Right renal pelvis (tissue), 4 donors: ENCODE measurements around the gene NCBP2. TPM values are rescaled to one million over a fixed set of nuclear protein-coding genes. Genes with fewer than 3 reads are reported as not detected.

Experiments
- DNase-seq, 4 donors: peaks; one replicate each; pipeline ENCODE4 v3.0.0-alpha.2; 2013; ENCODE audit warnings: low read depth in 4 of 4, low spot score in 3 of 4, missing footprints in 1 of 4
- polyA plus RNA-seq, 4 donors: library from polyadenylated mRNA; unstranded; fragments of 120-200 nt; gene quantifications; one replicate each; pipeline ENCODE4 v1.2.1, GENCODE V29; 2013; ENCODE audit not compliant: insufficient read length in 4 of 4

The NCBP2 gene
- polyA plus RNA-seq, 4 donors, result 96.1 to 108 (median 103) TPM

DNA sequence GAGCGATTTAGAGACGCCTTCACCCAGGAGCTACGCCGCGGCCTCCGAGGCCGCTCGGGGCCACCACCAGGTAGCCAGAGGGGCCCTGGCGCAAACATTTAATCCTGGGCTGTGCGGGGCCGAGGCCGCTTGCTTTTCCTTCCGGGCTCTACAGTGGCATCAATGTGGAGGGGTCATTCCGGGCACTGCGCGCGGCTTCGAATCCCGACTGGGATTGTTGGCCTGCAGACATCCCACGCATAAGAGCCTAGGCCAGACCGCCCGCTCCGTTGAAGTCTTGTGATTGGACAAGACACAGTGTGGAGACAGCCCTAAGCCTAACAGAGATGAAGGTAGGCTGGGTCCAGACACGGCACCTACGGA is 568 bp upstream of the NCBP2 start:
- no peak for DNase-seq

DNA sequence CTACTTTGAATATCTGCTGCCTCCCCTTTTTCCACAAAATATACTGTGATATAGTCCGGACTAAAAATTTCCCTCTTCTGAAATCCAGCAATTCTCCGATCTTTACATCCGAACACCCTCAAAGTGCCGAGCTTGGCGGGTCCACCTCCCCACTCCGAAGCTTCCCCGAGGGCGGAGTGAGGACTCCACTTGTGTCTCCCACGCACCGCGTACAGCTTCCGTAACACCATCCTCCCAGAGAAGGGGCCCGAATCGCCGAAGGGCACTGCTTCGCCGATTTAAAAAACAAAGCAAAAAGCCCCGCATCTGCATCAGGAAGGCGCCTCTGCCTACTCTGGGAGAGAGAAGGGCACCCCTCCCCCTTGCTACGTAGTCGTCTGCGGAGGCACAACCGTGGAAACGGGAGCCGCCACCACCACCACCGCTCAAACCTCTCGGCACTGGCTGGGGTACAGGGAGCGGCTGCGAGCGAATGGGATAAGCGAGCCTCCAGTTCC is 551 bp downstream of the NCBP2 start:
- peak in 2 of 4 donors; percentile 10 to 25 for DNase-seq

DNA sequence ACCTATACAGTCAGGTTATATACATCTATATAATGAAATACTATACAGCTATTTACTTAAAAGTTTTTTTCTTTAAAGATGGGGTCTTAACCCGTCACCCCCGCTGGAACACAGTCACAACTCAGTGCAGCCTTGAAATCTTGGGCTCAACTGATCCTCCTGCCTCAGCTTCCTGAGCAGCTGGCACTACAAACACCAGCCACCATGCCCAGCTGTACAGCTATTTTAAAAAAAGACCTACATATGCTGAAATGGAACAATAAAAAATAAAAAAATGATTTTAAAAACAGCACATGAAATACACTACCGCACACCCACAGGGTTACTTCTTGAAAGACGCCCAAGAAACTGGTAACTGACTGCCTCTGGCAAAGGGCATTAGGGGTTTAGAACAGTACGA is 3.8 kb downstream of the NCBP2 start:
- no peak for DNase-seq

DNA sequence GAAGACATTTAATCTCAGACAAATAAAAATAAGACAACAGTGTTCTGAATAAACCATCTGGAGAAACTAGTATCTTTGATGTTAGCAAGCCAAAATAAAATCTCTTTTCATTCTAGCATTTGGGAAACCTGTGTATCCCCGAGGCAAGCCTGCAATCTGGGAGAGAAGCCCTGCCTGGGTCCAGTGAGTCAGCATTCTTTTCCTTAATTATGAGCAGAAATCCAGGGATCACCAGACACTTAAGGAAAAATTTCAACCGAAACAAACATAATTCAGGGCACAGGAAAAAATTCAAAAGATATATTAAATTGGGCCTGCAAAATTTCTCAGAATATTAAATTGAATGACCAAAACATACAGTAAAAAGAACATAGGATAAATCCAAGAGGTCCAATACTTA is 4.2 kb downstream of the NCBP2 start:
- DNase-seq, result no peak

DNA sequence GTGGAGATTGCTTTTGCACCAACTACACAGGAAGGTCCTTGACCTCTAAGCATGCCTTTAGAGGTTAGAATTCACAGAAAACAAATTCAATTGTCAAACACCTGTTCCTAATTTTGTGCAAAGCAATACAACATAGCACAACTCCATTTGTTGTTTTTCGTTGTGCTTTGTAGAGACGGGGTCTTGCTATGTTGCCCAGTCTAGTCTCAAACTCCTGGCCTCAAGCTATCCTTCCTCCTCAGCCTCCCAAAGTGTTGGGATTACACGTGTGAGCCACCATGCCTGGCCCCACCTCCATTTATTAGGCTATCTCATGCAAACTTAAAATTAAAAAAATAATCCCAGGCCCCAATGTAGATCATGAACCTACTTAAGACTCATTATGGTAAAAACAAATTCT is 6.0 kb downstream of the NCBP2 start:
- no peak for DNase-seq

DNA sequence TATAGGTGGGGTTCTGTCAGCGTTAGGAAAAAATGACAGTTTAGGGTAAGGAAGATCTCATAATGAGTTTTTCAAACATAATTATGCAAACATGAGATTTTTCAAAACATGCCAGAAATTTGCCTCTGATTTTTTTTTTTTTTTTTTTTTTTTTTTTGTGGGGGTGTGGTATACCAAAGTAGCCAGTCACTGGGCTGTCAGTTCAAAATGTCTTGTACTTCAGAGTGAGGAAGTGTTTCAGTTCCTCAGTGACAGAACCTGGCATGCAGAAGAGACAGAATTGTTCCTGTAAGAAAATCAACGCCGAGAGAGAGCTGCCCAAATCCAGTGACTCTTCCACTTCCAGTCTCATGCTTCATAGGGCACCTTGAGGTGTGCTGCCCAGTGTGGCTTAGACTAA is 9.7 kb downstream of the NCBP2 start:
- no peak for DNase-seq

DNA sequence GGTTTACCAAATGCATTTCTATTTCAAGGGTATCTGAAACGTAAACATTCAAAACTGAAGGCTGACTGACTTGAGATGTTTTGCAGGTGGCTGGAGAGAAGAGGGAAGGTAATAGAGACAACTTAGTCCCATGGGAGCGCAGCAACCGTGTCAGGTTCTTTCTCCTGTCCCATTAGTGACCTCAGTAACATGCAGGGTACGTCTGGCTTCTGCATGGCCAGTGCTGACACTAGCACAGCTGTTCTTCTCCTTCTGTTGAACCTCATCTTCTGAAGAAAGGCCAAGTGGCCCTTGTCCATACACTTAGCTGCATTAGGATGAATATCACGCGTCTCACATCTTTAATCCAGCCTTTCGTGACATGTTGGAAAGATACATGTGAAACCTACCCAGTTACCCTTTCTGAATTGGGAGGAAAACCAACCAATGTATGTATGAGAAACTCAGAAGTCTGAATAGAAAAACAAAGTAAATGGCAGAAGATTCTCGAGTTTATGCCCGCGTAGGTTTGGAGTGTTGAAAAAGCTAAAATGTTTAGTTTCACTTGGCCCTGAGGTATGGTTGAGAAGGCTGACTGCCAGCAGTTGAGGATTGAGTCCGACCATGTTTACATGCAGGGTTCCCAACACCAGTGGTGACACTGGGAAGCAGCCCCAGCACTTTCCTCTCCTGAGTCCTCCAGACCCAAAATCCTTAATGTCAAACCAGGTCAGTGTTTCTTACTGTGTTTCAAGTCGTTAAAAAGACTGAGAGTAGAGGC is 10.3 kb downstream of the NCBP2 start:
- DNase-seq, result no peak

DNA sequence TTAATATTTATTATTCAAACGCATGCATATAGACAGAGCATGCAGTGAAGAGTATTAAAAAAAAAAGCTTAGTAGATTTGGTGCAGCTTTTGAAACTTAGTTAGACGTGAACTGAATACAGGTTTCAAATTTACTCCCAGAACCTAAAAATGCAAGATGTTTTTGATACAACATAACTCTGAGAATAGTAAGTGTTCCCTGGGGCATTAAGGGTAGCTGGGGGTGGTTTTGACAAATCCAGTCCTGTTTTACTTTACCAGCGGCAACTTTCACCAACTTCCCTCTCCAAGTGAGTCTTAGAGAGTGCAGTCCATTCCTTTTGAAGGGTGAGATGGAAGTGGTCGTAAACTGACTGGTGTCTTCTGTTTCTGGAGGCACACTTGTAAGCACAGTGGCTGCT is 11.2 kb downstream of the NCBP2 start:
- DNase-seq, result no peak

DNA sequence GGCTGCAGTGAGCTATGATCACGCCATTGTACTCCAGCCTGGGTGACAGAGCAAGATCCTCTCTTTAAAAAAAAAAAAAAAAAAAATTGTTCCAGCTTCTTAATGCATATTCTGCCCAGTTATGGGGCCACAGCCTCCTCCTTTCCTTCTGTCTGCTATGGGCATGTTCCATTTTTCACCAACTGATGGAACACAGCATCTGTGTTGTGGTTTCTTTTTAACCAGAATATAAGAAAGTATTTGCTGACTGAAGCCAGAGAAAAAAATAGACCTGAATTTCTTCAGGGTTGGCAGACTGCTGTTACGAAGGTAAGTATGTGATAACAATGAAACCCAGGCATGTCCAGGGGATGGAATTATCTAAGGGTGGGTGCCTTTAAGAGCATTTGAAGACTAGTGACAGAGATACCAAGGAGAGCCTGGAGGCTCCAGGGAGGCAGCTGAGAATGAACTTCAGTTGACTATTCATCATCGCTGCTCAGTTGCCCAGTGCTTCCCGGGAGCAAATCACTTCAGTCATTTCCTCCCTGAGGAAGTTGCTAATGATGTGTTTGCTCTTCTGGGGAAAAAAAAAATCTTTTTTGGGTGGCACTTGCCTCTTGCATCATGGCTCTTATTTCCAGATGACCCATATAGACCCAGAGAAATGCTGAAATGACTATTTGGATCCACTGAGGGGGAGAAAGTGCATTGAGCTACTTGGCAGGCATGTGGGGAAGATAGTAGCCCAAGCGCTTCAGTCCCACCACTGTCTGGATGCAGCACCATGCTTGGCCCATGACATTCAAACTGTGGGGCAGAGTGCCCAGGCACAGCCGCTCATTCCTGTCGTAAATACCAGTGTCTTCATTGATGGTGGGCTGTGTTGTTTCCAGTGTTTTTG is 14.5 kb downstream of the NCBP2 start:
- DNase-seq, result no peak

DNA sequence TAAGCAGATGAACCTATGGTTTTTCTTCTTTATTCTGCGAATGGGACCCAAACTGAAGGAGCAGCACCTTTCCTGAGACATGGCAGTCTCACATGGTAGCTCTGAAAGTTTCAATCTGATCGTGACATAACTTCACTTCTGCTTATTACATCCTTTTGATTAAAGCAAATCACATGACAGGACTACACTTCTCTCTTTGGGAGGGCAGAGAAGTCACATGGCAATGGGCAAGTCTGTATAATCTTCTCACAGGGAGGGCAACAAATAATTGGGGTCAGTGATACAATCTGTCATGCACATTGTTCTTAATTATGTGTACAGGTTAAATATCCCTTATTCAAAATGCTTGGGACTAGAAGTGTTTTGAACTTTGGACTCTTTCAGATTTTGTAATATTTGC is 21.6 kb downstream of the NCBP2 start:
- no peak for DNase-seq

DNA sequence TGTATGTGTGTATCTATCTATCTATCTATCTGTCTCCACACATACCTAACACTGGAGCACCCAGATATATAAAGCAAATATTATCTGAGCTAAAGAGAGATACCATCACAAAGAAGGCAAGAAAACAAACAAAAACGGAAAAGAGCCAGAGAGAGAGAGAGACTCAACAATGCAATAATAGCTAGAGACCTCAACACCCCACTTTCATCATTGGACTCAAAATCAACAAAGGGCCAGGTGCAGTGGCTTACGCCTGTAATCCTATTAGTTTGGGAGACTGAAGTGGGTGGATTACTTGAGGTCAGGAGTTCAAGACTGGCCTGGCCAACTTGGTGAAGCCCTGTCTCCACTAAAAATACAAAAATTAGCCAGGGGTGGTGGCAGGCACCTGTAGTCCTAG is 23.4 kb downstream of the NCBP2 start:
- DNase-seq, result no peak

DNA sequence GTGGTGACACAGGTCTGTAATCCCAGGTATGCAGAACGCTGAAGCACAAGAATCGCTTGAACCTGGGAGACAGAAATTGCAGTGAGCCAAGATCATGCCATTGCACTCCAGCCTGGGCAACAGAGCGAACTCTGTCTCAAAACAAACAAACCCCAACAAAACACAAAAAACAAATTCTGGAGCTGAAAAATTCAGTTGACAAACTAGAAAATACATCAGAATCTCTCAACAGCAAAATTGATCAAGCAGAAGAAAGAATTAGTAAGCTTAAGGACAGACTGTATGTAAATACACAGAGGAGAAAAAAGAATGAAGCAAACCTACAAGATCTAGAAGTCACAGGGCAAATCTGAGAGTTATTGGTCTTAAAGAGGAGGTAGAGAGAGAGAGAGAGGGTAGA is 25.3 kb downstream of the NCBP2 start:
- no peak for DNase-seq

DNA sequence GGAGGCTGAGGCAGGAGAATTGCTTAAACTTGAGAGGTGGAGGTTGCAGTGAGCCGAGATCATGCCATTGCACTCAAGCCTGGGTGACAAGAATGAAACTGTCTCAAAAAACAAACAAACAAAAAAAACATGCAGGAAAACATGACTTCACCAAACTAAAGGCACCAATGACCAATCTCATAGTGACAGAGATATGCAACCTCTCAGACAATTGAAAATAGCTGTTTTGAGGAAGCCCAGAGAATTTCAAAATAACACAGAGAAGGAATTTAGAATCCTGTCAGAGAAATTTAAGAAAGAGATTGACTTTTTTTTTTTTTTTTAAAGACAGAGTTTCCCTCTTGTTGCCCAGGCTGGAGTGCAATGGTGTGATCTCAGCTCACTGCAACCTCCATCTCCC is 26.1 kb downstream of the NCBP2 start:
- no peak for DNase-seq

DNA sequence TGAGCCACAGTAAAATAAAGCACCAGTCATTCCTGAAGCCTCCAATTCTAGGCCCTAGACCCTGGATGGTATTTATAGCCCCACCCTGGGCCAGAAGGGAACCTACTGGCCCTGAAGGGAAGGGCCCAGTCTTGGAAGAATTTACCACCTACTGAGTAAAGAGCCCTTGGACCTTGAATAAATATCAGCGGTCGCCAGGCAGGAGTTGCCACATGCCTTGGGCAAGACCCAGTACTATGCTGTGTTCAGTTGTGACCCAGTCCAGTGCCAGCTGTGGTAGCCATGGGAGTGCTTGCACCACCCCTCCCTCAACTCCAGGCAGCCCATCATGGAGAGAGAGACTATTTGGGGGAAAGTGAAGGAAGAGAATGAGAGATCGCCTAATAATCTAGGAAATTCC is 27.0 kb downstream of the NCBP2 start:
- no peak for DNase-seq

DNA sequence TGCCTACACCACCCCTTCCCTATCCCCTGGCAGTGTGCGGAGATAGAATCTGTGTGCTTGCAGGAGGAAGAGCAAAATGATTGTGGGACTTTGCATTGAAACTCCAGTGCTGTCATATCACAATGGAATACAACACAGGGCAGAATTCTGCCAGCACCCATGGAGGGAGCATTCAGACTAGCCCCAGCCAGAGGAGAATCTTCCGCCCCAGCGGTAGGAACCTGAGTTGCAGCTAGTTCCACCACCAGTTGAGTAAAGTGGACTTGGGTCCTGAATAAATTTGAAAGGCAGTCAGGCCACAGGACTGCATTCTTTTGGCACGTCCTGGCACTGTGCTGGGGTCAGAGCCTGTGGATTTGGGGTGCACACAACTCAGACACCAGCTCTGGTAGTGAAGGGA is 27.5 kb downstream of the NCBP2 start:
- DNase-seq, result no peak

DNA sequence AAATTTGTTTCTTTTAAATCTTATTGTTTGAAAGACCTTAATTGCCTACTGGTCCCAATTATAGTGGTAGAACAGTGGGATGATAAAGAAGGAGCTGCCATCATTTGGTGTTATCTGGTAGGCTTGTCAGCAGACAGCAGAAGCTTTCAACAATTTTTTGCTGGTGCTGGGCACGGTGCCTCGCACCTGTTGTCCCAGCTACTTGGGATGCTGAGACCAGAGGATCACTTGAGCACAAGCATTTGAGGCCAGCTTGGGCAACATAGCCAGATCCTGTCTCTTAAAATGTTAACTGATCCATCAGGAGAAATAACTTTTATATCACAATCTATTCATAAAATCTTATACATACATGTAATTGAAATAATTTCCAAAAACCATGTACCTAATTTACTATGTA is 38.6 kb downstream of the NCBP2 start:
- DNase-seq, result no peak

DNA sequence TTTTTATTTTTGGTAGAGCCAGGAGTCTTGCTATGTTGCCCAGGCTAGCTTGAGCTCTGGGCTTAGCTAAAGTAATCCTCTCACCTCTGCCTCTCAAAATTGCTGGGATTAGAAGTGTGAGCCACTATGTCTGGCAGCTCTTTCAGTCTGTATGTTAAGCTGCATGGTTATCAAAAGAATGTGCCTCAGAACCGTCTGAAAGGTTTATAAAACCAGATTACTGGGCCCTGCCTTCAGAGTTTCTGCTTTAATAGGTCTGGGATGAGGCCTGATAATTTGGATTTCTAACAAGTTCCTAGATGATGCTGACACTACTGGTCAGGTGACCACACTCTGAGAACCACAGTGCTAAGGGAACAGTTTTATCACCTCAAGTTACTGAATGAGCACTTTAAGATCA is 40.0 kb downstream of the NCBP2 start:
- no peak for DNase-seq

DNA sequence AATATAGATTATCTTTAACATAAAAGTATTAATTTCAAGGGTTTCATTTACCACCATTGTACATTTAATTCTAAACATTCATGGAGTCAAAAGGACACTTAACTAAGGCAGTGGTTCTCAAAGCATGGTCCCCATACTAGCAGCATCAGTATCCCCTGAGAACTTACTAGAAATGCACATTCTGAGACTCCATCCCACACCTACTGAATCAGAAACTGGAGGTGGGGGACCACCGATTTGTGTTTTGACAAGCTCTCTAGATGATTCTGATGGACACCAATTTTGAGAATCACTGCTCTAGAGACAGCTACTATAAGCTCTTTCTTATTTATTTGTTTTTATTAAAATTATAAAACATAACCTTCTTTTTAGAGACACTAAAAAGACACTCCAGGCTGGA is 40.6 kb downstream of the NCBP2 start:
- no peak for DNase-seq

DNA sequence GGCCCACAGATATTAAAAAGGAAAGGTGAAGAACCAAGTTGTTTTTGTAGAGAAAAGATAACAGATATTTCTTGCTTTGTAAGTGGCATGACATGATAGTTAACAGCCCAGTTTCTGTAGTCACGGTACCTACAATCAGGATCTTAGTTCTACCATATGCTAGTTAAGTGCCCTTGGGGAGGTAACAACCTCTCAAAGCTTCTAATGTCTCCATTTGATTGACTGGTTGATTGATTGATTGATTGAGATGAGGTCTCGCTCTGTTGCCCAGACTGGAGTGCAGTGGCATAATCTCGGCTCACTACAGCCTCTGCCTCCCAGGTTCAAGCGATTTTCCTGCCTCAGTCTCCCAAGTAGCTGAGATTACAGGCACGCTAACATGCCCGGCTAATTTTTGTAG is 46.1 kb downstream of the NCBP2 start:
- DNase-seq, result no peak

DNA sequence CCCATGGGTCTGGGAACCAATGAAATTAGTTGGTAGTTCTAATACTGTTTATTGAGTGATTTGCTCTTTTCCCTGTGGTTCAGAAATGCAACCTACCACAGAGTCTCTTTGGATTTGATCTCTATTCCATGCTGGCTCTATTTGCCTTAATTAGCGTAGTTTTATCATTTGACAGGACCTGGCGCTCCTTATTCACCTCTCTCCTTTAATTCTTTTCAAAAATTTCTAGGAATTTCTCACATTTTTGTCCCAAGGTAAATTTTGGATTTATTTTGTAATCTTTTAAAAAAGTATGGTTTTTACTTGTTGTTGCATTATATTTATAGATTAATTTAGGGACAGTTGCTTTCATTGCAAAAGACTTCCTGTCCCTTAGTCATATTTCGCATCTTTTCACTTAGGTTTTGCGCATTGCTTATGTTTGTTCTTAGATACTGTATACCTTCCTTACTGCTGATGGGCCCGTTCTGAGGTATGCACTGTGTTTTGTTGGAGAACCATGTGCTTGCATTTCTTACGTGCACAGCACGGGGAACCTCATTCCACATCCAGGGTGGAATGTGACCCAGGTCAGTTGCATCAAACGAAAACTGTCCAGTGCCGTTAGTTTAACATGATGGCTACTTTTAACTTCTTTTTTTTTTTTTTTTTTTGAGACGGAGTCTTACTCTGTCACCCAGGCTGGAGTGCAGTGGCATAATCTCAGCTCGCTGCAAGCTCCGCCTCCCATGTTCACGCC is 47.6 kb downstream of the NCBP2 start:
- DNase-seq, result no peak
